ENCODE measurements around the gene MID2. TPM values are rescaled to one million over a fixed set of nuclear protein-coding genes. Genes with fewer than 3 reads are reported as not detected.
"Not testable (repeated sequence)": the region's sequence is repeated elsewhere in the genome, so short reads cannot be mapped to it uniquely, and the experiment has no call there.

Gene MID2
- polyA plus RNA-seq, 3 donors: 0.20 TPM; not detected in 2

DNA sequence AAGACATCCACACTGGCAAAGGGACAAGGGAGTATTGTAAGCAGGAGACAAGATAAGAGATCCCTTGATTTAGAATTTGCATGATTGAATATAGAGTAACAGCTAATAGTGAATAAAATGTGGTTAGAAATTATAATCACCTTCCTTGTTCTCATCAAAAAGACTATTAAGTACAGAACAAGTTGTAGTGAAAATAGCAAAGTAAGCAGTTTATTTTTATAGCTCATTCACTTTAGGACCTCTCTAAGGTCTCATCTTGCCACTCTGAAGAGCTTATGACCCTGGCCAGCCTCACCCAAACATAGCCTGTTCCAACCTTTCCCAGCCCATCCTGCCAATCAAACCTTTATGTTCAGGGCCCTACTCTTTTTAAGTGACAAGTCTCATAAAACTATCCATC is 30.6 kb downstream of the MID2 start:
- Mint-ChIP-seq H3K4me3 (no peak overlapping the region), H3K4me1 (no peaks in the 10 kb centered on the region), H3K9me3 (no peaks in the 10 kb centered on the region), H3K27me3 (ENCODE audit: low read depth in 3 of 3) (peaks cover 2 to 21% (median 13%) of the 10 kb centered on the region in 3 donors), H3K36me3 (no peaks in the 10 kb centered on the region), H3K27ac (no peak overlapping the region)
- DNase-seq: no peak
- H2AFZ ChIP-seq (ENCODE audit: insufficient read depth, low read depth, low read length, poor library complexity, severe bottlenecking): no peak overlapping the region
- TF ChIP-seq, protein P1, sequence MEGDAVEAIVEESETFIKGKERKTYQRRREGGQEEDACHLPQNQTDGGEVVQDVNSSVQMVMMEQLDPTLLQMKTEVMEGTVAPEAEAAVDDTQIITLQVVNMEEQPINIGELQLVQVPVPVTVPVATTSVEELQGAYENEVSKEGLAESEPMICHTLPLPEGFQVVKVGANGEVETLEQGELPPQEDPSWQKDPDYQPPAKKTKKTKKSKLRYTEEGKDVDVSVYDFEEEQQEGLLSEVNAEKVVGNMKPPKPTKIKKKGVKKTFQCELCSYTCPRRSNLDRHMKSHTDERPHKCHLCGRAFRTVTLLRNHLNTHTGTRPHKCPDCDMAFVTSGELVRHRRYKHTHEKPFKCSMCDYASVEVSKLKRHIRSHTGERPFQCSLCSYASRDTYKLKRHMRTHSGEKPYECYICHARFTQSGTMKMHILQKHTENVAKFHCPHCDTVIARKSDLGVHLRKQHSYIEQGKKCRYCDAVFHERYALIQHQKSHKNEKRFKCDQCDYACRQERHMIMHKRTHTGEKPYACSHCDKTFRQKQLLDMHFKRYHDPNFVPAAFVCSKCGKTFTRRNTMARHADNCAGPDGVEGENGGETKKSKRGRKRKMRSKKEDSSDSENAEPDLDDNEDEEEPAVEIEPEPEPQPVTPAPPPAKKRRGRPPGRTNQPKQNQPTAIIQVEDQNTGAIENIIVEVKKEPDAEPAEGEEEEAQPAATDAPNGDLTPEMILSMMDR (IDR thresholded peaks at IDR 0.05): no peak
- no peak overlapping the region for H3K4me3 ChIP-seq (replicated peaks in 1 of 3; ENCODE audit: low read depth in 2 of 3, low read length in 3 of 3)
- intact Hi-C loops (cut with micrococcal nuclease): no loop called here
- H3K79me2 ChIP-seq (ENCODE audit: insufficient read depth, low read length): no peaks in the 10 kb centered on the region
- H3K4me2 ChIP-seq (replicated peaks; ENCODE audit: extremely low read depth, low read length, poor library complexity, severe bottlenecking): no peak overlapping the region
- H3K27me3 ChIP-seq (ENCODE audit: control insufficient read depth in 2 of 2, insufficient read depth in 2 of 2, low read length in 2 of 2): peaks cover 3 to 8% of the 10 kb centered on the region in 2 donors
- no peak overlapping the region for H3K9ac ChIP-seq (ENCODE audit: insufficient read depth, low read length, poor library complexity, severe bottlenecking)
- no peaks in the 10 kb centered on the region for H3K36me3 ChIP-seq (replicated peaks in 1 of 2; ENCODE audit: control insufficient read depth in 1 of 2, insufficient read depth in 2 of 2, low read length in 2 of 2)
- H3K4me1 ChIP-seq (ENCODE audit: control insufficient read depth in 1 of 2, insufficient read depth in 2 of 2, low read length in 2 of 2): no peaks in the 10 kb centered on the region
- H3K27ac ChIP-seq (ENCODE audit: low read depth in 1 of 2, low read length in 2 of 2): no peak overlapping the region
- no peaks in the 10 kb centered on the region for H3K9me3 ChIP-seq (replicated peaks in 1 of 2; ENCODE audit: control insufficient read depth in 1 of 2, insufficient read depth in 1 of 2, low read length in 2 of 2)
- H4K20me1 ChIP-seq (ENCODE audit: insufficient read depth, low read length): no peaks in the 10 kb centered on the region

DNA sequence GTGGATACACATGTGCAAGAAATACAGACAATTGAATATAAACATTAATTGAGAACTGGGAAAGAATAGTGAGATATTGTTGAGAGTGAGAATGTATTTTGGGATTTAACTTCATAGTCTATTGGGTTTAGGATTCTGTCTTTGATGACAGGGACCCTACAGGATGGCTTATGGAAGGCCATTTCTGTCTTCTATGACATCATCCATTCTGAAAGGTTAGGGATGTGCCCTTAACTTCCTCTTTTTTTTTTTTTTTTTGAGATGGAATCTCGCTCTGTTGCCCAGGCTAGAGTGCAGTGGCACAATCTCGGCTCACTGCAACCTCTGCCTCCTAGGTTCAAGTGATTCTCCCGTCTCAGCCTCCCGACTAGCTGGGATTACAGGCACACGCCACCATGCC is 31.4 kb downstream of the MID2 start:
- H3K27me3 ChIP-seq (ENCODE audit: control insufficient read depth in 2 of 2, insufficient read depth in 2 of 2, low read length in 2 of 2); H2AFZ ChIP-seq (ENCODE audit: insufficient read depth, low read depth, low read length, poor library complexity, severe bottlenecking); H3K4me2 ChIP-seq (replicated peaks; ENCODE audit: extremely low read depth, low read length, poor library complexity, severe bottlenecking); H3K4me1 Mint-ChIP-seq; H3K4me3 ChIP-seq (replicated peaks in 1 of 3; ENCODE audit: low read depth in 2 of 3, low read length in 3 of 3); H3K27ac Mint-ChIP-seq; H3K9me3 ChIP-seq (replicated peaks in 1 of 2; ENCODE audit: control insufficient read depth in 1 of 2, insufficient read depth in 1 of 2, low read length in 2 of 2); H4K20me1 ChIP-seq (ENCODE audit: insufficient read depth, low read length); H3K27ac ChIP-seq (ENCODE audit: low read depth in 1 of 2, low read length in 2 of 2); H3K4me1 ChIP-seq (ENCODE audit: control insufficient read depth in 1 of 2, insufficient read depth in 2 of 2, low read length in 2 of 2); H3K36me3 Mint-ChIP-seq; H3K9me3 Mint-ChIP-seq; intact Hi-C loops (cut with micrococcal nuclease); H3K9ac ChIP-seq (ENCODE audit: insufficient read depth, low read length, poor library complexity, severe bottlenecking); DNase-seq; H3K36me3 ChIP-seq (replicated peaks in 1 of 2; ENCODE audit: control insufficient read depth in 1 of 2, insufficient read depth in 2 of 2, low read length in 2 of 2); H3K79me2 ChIP-seq (ENCODE audit: insufficient read depth, low read length); H3K4me3 Mint-ChIP-seq: not testable (repeated sequence)
- 83% methylated on average over 1 of the region's 5 CpGs for WGBS (ENCODE audit: insufficient coverage)
- H3K27me3 Mint-ChIP-seq (ENCODE audit: low read depth in 3 of 3): peaks cover 2 to 17% (median 13%) of the 10 kb centered on the region in 3 donors

Measured in CD14-positive monocyte (primary cell).